ACHN (cell line): ENCODE results near the gene LARGE2.
A peak's percentile ranks its signal among the peaks of the same experiment; 100 is the strongest.

Source experiments
- DNase-seq: peaks from one replicate; pipeline ENCODE4 v3.0.0-alpha.2; 2015
- in situ Hi-C: cut with HindIII; loops from 2 replicates; pipeline ENCODE4 v1.10.0; 2017; ENCODE audit warnings: low sequenced_read_pairs, low pct_ligation_motif_present, low pct_unique_long_range_greater_than_20kb

Gene LARGE2

GRCh38 chr11:45909594-45910475 is 12.6 kb upstream of the LARGE2 start:
- DNase-seq, result no peak
- in situ Hi-C loops, result no loop called here

GRCh38 chr11:45910623-45911022 is 11.8 kb upstream of the LARGE2 start:
- DNase-seq, result no peak
- in situ Hi-C loops, result no loop called here

- DNase-seq, result no peak
- in situ Hi-C loops, result no loop called here
Observed at GRCh38 chr11:45913514-45913913, 8.9 kb upstream of the LARGE2 start.

- no peak for DNase-seq
Observed at GRCh38 chr11:45913942-45914635, 8.4 kb upstream of the LARGE2 start.

GRCh38 chr11:45915446-45915845 is 7.0 kb upstream of the LARGE2 start:
- DNase-seq, result no peak
- in situ Hi-C loops, result no loop called here

More at GRCh38 chr11:45913942-45914635, 8.4 kb upstream of the LARGE2 start:
- in situ Hi-C loops, result no loop called here

GRCh38 chr11:45917286-45917622 is 5.2 kb upstream of the LARGE2 start:
- in situ Hi-C loops, result no loop called here
- peak; percentile 8 for DNase-seq

- DNase-seq, result peak; percentile 97
- in situ Hi-C loops, result no loop called here
Observed at GRCh38 chr11:45917623-45918330, 4.7 kb upstream of the LARGE2 start, which contains the start of gene PEX16. Gene PEX16, minus strand, starts transcription at chr11:45917877. Its CDS starts 66 bp downstream, at chr11:45917811.

GRCh38 chr11:45918331-45918941 is 4.0 kb upstream of the LARGE2 start:
- in situ Hi-C loops, result no loop called here
- peak; percentile 77 for DNase-seq

GRCh38 chr11:45918962-45919675 is 3.3 kb upstream of the LARGE2 start:
- in situ Hi-C loops, result no loop called here
- no peak for DNase-seq

- in situ Hi-C loops, result no loop called here
- DNase-seq, result no peak
Observed at GRCh38 chr11:45919806-45920530, 2.5 kb upstream of the LARGE2 start.

- no peak for DNase-seq
Observed at GRCh38 chr11:45920531-45921477, 1.7 kb upstream of the LARGE2 start.

GRCh38 chr11:45921561-45922424 is 663 bp upstream of the LARGE2 start:
- no peak for DNase-seq
- in situ Hi-C loops, result no loop called here

More at GRCh38 chr11:45920531-45921477, 1.7 kb upstream of the LARGE2 start:
- in situ Hi-C loops, result no loop called here

GRCh38 chr11:45924036-45924915 is 1.8 kb downstream of the LARGE2 start:
- in situ Hi-C loops, result no loop called here
- no peak for DNase-seq

GRCh38 chr11:45924927-45925326 is 2.5 kb downstream of the LARGE2 start:
- in situ Hi-C loops, result no loop called here
- no peak for DNase-seq

GRCh38 chr11:45925550-45925949 is 3.1 kb downstream of the LARGE2 start:
- in situ Hi-C loops, result no loop called here
- DNase-seq, result no peak
